Trophoblast cell (in vitro differentiated cells and primary cell): Measurements from ENCODE around the gene ABCC4.

Experiments
- DNase-seq, 2 donors: peaks; one replicate each; pipeline ENCODE4 v3.0.0-alpha.2; 2016
- H2AFZ ChIP-seq: 2 replicates; pipeline ENCODE4 v1.6.1; 2013; ENCODE audit warnings: low read length, moderate library complexity, mild to moderate bottlenecking; ENCODE audit not compliant: insufficient read depth, poor library complexity
- H2AK5ac ChIP-seq: 2 replicates; pipeline ENCODE4 v1.6.1; 2013; ENCODE audit warnings: mild to moderate bottlenecking, low read length
- H2BK120ac ChIP-seq: 2 replicates; pipeline ENCODE4 v1.6.1; 2013; ENCODE audit warnings: low read length, mild to moderate bottlenecking, moderate library complexity; ENCODE audit not compliant: insufficient read depth, poor library complexity
- H2BK12ac ChIP-seq: 2 replicates; pipeline ENCODE4 v1.6.1; 2013; ENCODE audit warnings: mild to moderate bottlenecking, low read length, moderate library complexity
- H2BK5ac ChIP-seq: 2 replicates; pipeline ENCODE4 v1.6.1; 2013; ENCODE audit warnings: low read length, low read depth, moderate library complexity, mild to moderate bottlenecking; ENCODE audit not compliant: poor library complexity
- H3K14ac ChIP-seq: 2 replicates; pipeline ENCODE4 v1.6.1; 2013; ENCODE audit warnings: mild to moderate bottlenecking, low read length
- H3K18ac ChIP-seq: 2 replicates; pipeline ENCODE4 v1.6.1; 2013; ENCODE audit warnings: mild to moderate bottlenecking, low read length
- H3K23ac ChIP-seq: 2 replicates; pipeline ENCODE4 v1.6.1; 2013; ENCODE audit warnings: low read length
- H3K27ac ChIP-seq: 2 replicates; pipeline ENCODE4 v1.5.1; 2013; ENCODE audit warnings: low read depth, mild to moderate bottlenecking, inconsistent platforms, low read length, moderate library complexity
- H3K27me3 ChIP-seq: 2 replicates; pipeline ENCODE4 v1.6.1; 2013; ENCODE audit warnings: inconsistent platforms, mild to moderate bottlenecking, low read length, moderate library complexity; ENCODE audit not compliant: insufficient read depth
- H3K36me3 ChIP-seq, 2 experiments: 1 replicate in 1 of 2; 2 replicates in 1 of 2; pipeline ENCODE4 v1.6.1; 2013; ENCODE audit warnings: low read length in 2 of 2, mild to moderate bottlenecking in 2 of 2, moderate library complexity in 1 of 2; ENCODE audit not compliant: insufficient read depth in 2 of 2, control insufficient read depth in 1 of 2
- H3K4ac ChIP-seq: 2 replicates; pipeline ENCODE4 v1.6.1; 2013; ENCODE audit warnings: low read depth, mild to moderate bottlenecking, low read length, moderate library complexity
- H3K4me1 ChIP-seq, 2 experiments: 1 replicate in 1 of 2; 2 replicates in 1 of 2; pipeline ENCODE4 v1.6.1; 2013; ENCODE audit warnings: low read length in 2 of 2, mild to moderate bottlenecking in 2 of 2, moderate library complexity in 1 of 2; ENCODE audit not compliant: insufficient read depth in 2 of 2, control insufficient read depth in 1 of 2
- H3K4me2 ChIP-seq: 2 replicates; pipeline ENCODE4 v1.6.1; 2013; ENCODE audit warnings: inconsistent platforms, mild to moderate bottlenecking, low read length, moderate library complexity
- H3K4me3 ChIP-seq: 2 replicates; pipeline ENCODE4 v1.5.1; 2013; ENCODE audit warnings: mild to moderate bottlenecking, low read depth, low read length, inconsistent platforms
- H3K79me1 ChIP-seq: one replicate; pipeline ENCODE4 v1.6.1; 2013; ENCODE audit warnings: low read length
- H3K79me2 ChIP-seq: 2 replicates; pipeline ENCODE4 v1.6.1; 2013; ENCODE audit warnings: low read length, mild to moderate bottlenecking; ENCODE audit not compliant: control insufficient read depth, insufficient read depth, poor library complexity
- H3K9ac ChIP-seq: 2 replicates; pipeline ENCODE4 v1.6.1; 2013; ENCODE audit warnings: mild to moderate bottlenecking, low read length
- H3K9me3 ChIP-seq: 2 replicates; pipeline ENCODE4 v1.6.1; 2013; ENCODE audit warnings: low read depth, mild to moderate bottlenecking, control low read depth, inconsistent platforms, low read length; ENCODE audit not compliant: insufficient read depth
- H4K12ac ChIP-seq: 2 replicates; pipeline ENCODE4 v1.6.1; 2013; ENCODE audit warnings: low read depth, mild to moderate bottlenecking, low read length, moderate library complexity
- H4K8ac ChIP-seq: 2 replicates; pipeline ENCODE4 v1.6.1; 2013; ENCODE audit warnings: low read depth, mild to moderate bottlenecking, low read length, moderate library complexity
- H4K91ac ChIP-seq: one replicate; pipeline ENCODE4 v1.6.1; 2013; ENCODE audit warnings: low read depth, mild to moderate bottlenecking, low read length, moderate library complexity
- WGBS: extraction: QIAGEN DNeasy Blood & Tissue Kit; methylation state at CpG from one replicate; pipeline ENCODE4 v1.1.7; 2013; ENCODE audit warnings: missing lambda C conversion rate; ENCODE audit not compliant: insufficient read length, insufficient coverage; ENCODE audit errors: extremely low coverage; 5-methylcytosine and 5-hydroxymethylcytosine counted together

The ABCC4 gene

GRCh38 chr13:95155504-95155903 lies 145.7 kb downstream of the ABCC4 start:
- Histone ChIP-seq H3K14ac (no peak overlapping the region), H4K12ac (no peak overlapping the region), H3K4me2 (no peak overlapping the region), H3K4ac (no peak overlapping the region), H3K4me3 (no peak overlapping the region), H3K23ac (no peak overlapping the region), H2BK5ac (no peak overlapping the region), H3K79me2 (no peaks in the 10 kb centered on the region), H4K91ac (no peak overlapping the region), H3K9ac (no peak overlapping the region), H3K27ac (no peak overlapping the region), H3K9me3 (no peaks in the 10 kb centered on the region), H3K18ac (no peak overlapping the region), H4K8ac (no peak overlapping the region), H2BK12ac (no peak overlapping the region), H2BK120ac (no peak overlapping the region), H3K4me1 (no peaks in the 10 kb centered on the region), H3K36me3 (no peaks in the 10 kb centered on the region), H2AFZ (no peak overlapping the region), H2AK5ac (no peak overlapping the region), H3K79me1 (no peaks in the 10 kb centered on the region), H3K27me3 (no peaks in the 10 kb centered on the region)
- WGBS, result no CpG with 5 or more reads among the region's 3 CpGs
- DNase-seq, result no peak

GRCh38 chr13:95155093-95155492 lies 146.2 kb downstream of the ABCC4 start:
- no peak overlapping the region for H4K91ac ChIP-seq

DNA sequence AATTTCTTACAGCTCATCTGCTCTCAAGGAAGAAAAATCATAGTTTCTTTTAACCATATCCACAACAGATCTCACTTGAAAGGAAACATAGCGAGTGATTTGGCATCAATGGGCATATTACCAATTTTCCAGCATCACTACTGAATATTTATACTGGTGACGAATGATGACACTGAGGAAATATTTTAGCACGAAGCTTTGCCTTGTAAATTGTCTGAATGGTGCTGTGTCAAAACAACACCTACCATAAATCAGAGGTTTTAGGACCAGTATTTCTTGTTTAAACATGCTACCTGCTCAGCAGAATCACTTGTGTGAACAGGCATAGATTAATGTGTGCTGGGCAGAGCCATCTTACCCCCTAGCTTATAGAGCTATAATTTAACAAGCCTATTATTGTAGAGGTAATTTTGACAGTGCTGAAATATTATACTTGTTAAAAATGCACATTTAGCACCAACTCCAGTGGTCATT lies 146.8 kb downstream of the ABCC4 start:
- H3K4me2 ChIP-seq, result no peak overlapping the region
- no peak overlapping the region for H4K91ac ChIP-seq
- no peak overlapping the region for H2BK5ac ChIP-seq

More at GRCh38 chr13:95155093-95155492, 146.2 kb downstream of the ABCC4 start:
- Histone ChIP-seq H3K9ac (no peak overlapping the region), H3K9me3 (no peaks in the 10 kb centered on the region), H3K18ac (no peak overlapping the region), H3K4me3 (no peak overlapping the region), H2AFZ (no peak overlapping the region), H2BK12ac (no peak overlapping the region), H3K79me1 (no peaks in the 10 kb centered on the region), H2AK5ac (no peak overlapping the region), H3K27ac (no peak overlapping the region), H3K23ac (no peak overlapping the region), H3K36me3 (no peaks in the 10 kb centered on the region), H3K79me2 (no peaks in the 10 kb centered on the region), H3K14ac (no peak overlapping the region), H4K8ac (no peak overlapping the region), H2BK120ac (no peak overlapping the region), H2BK5ac (no peak overlapping the region), H4K12ac (no peak overlapping the region), H3K27me3 (no peaks in the 10 kb centered on the region), H3K4ac (no peak overlapping the region), H3K4me2 (no peak overlapping the region), H3K4me1 (no peaks in the 10 kb centered on the region)
- no CpG with 5 or more reads among the region's 4 CpGs for WGBS
- DNase-seq, result no peak

DNA sequence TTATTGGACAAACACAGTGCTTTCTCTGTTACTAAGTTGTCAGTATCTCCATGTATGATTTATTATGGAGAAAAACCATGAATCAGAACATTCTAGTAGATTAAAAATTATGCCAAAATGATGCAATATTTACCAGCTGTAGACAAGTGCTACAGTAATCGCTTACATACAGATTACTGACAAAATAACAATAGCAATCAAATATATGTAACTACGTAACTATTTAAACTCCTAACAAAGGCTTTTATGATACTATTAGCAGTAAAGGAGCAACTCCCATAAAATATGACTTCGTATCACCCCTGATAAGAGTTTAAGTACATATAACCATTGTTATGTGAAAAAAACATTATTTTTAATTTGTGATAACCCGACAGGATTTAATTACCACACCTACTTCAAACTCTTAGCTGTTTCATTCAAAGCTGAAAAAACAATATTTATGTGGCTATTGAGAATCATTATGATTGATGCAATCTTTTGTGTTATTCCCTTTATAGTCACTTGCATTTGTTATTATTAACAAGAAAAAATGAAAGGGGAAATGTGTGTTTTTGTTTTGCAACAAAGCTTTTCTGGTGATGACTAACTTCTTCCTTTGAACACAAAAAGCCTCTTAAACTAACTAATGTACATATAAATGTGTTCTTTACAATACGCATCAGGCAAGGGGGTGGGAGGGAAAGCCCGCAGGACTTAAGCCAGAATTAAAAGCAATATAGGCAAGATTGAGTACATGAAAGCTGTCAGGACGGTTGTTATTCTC lies 147.4 kb downstream of the ABCC4 start:
- H3K23ac ChIP-seq, result no peak overlapping the region
- H4K8ac ChIP-seq, result no peak overlapping the region
- no peaks in the 10 kb centered on the region for H3K9me3 ChIP-seq
- H2AFZ ChIP-seq, result no peak overlapping the region
- H3K79me1 ChIP-seq, result no peaks in the 10 kb centered on the region
- H3K36me3 ChIP-seq, result no peaks in the 10 kb centered on the region
- no peak overlapping the region for H3K9ac ChIP-seq
- no CpG with 5 or more reads among the region's 7 CpGs for WGBS
- no peaks in the 10 kb centered on the region for H3K4me1 ChIP-seq
- DNase-seq, result no peak
- no peaks in the 10 kb centered on the region for H3K27me3 ChIP-seq
- no peak overlapping the region for H4K12ac ChIP-seq
- H2BK120ac ChIP-seq, result no peak overlapping the region
- no peak overlapping the region for H3K18ac ChIP-seq
- H3K4me3 ChIP-seq, result no peak overlapping the region
- no peak overlapping the region for H4K91ac ChIP-seq
- H3K79me2 ChIP-seq, result no peaks in the 10 kb centered on the region
- H2BK5ac ChIP-seq, result no peak overlapping the region
- no peak overlapping the region for H3K14ac ChIP-seq
- H3K4ac ChIP-seq, result no peak overlapping the region
- H3K4me2 ChIP-seq, result no peak overlapping the region
- no peak overlapping the region for H2AK5ac ChIP-seq
- H3K27ac ChIP-seq, result no peak overlapping the region
- no peak overlapping the region for H2BK12ac ChIP-seq

More for the DNA sequence above, 146.8 kb downstream of the ABCC4 start:
- Histone ChIP-seq H3K23ac (no peak overlapping the region), H3K79me2 (no peaks in the 10 kb centered on the region), H2BK120ac (no peak overlapping the region), H3K36me3 (no peaks in the 10 kb centered on the region), H3K4me1 (no peaks in the 10 kb centered on the region), H2BK12ac (no peak overlapping the region), H3K9ac (no peak overlapping the region), H3K9me3 (no peaks in the 10 kb centered on the region), H3K18ac (no peak overlapping the region), H3K27ac (no peak overlapping the region), H3K4me3 (no peak overlapping the region), H2AK5ac (no peak overlapping the region), H4K8ac (no peak overlapping the region), H4K12ac (no peak overlapping the region), H3K79me1 (no peaks in the 10 kb centered on the region), H3K14ac (no peak overlapping the region), H3K27me3 (no peaks in the 10 kb centered on the region), H2AFZ (no peak overlapping the region), H3K4ac (no peak overlapping the region)
- no CpG with 5 or more reads among the region's 3 CpGs for WGBS
- no peak for DNase-seq
